Activated T-cell treated with anti-CD3 and anti-CD28 coated beads for 24 hours (primary cell): ENCODE measurements around the gene ART4.

Experiments used
- DNase-seq: peaks from one replicate; pipeline ENCODE4 v3.0.0-alpha.2; 2020; ENCODE audit warnings: low read depth

ART4 gene, protein sequence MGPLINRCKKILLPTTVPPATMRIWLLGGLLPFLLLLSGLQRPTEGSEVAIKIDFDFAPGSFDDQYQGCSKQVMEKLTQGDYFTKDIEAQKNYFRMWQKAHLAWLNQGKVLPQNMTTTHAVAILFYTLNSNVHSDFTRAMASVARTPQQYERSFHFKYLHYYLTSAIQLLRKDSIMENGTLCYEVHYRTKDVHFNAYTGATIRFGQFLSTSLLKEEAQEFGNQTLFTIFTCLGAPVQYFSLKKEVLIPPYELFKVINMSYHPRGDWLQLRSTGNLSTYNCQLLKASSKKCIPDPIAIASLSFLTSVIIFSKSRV

GRCh38 chr12:14843425-14843887, at the start of gene ART4:
Gene ART4, minus strand, starts transcription at chr12:14843526. Its CDS starts 413 bp downstream, at chr12:14843113.
- no peak for DNase-seq

DNA sequence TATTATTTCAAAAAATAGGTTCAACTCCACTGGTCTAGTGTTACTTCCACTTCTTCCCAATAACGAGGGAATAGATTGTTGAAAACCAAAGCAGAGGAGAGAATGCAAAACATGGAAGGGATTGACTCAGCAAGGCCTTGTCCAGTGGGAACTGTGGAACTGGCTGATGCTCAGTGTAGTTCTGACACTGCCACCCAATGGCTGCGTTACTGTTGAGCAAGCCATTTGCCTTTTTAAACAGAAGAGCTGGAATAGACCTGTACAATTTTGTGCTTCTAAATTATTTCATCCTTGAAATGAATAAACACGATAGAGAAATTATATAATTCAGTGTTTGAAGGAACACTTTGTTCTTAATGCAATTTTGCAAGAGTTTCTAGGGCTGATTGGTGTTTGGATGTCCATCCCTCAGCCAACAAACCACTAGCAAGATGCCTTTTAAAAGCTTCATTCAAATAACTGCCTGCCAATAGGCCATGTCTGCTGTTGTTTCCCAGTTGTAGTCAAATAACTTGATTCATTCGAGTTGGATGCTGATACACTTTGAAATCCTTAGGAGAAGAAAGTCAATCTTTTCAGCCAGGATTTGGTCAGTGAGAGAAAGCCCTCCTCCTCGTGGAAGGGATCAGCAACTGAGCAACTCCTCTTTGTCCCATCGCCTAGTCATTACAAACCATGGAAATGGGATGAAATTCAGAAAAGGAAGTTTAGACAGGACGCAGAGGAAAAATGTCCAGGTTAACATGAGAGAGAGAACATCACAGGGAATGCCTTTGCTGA, 49.6 kb upstream of the ART4 start:
- DNase-seq, result no peak

GRCh38 chr12:14890701-14891100, 47.4 kb upstream of the ART4 start:
- no peak for DNase-seq

- no peak for DNase-seq
These were observed 42.9 kb upstream of the ART4 start for GRCh38 chr12:14886271-14886670.

- DNase-seq, result no peak
These were observed 42.4 kb upstream of the ART4 start, which contains the start of gene MGP for GRCh38 chr12:14885718-14886221. Gene MGP, minus strand, starts transcription at chr12:14885854. Its CDS starts 63 bp downstream, at chr12:14885791.

GRCh38 chr12:14884458-14884878, 41.1 kb upstream of the ART4 start:
- DNase-seq, result peak; percentile 61

DNA sequence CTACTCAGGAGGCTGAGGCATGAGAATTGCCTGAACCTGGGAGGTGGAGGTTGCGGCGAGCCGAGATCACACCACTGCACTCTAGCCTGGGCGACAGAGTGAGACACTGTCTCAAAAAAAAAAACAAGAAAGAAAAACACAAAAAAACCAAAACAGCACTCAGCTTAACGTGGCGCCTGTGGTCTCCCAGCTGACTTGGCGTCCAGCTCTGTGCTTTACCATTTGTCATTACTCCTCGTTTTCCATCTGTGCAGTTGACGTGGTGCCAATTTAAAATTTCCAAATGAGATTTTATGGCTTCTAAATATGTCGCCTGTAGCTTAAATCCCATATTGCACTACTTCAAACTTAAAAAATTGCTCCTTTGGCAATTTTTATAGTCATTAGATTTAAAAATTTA, 40.4 kb upstream of the ART4 start:
- DNase-seq, result no peak

DNA sequence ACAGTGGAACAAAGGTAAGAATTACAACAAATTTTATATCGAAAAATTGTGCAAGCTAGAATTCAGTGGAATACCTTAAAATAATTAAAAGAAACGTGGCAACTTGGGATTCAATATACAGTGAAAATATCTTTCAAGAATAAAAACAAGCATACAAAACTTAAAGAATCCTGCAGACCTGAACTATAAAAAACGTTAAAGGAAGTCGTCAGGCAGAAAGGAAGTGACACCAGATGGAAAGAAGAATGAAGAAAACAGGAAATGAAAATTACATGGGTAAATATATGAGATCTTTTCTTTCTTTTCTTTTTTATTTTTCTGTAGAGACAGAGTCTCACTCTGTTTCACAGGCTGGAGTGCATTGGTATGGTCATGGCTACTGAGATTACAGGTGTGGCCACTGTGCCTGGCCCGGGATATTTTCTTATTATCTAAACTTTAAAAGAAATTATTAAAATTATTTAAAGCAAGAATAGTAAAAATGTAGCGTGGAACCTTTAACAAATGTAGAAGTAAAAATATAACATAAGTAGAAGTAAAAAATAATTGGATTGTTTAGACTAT, 37.6 kb upstream of the ART4 start:
- no peak for DNase-seq

DNA sequence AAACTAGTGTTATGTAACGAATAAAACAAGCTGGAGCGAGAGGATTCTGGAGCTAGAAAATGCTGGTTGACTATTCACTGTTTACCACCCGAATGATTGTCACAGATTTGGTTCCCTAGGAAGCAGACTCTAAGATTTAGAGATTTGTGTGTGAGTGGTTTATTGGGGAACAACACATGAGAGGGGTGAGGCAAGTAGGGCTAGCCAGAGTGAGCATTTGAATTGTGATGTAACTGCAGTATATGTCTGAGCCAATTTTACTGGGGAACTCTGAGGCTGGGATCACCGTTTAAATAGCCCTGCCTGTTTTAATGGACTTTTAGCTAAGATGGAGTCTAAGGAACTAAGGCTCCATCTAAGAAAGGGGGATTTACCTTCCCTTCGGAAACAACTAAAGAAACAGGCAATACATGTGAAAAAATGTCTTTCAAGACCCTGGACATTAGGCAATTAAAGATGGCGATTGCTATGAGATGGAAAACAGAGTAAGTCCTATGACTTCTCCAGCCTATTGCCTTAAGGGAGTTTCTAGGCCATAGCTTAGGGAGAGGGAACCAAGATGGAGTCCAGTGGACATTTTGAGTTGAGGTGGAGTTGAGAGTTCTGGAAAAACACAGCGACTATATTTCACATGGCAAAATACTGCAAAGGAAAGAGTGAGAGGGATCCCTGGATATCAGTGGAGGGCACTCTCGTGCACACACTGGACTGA, 36.1 kb upstream of the ART4 start:
- DNase-seq, result no peak

- DNase-seq, result no peak
These were observed 35.2 kb upstream of the ART4 start for GRCh38 chr12:14878488-14878887.

DNA sequence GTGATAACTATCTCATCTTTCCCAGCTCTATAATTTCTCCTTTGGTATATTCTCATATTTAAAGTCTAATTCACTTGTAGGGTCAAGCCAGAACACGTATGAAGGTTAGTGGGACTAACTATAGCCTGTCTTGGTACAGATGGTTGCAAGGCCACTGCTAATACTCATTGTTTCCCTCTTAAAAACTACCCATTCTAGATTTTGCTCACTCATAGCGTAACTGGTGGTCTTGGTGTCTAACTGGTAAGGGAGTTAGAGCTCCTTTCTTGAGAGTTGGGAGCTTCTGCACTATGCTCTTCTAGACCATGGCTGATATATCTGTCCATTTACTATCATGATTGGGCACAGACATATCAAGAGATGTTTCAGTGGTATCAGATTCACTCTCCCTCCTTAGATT, 33.5 kb upstream of the ART4 start:
- no peak for DNase-seq

GRCh38 chr12:14874882-14875281, 31.6 kb upstream of the ART4 start:
- no peak for DNase-seq

GRCh38 chr12:14873440-14874185, 30.3 kb upstream of the ART4 start:
- no peak for DNase-seq

- no peak for DNase-seq
These were observed 28.6 kb upstream of the ART4 start for GRCh38 chr12:14871886-14872285.

DNA sequence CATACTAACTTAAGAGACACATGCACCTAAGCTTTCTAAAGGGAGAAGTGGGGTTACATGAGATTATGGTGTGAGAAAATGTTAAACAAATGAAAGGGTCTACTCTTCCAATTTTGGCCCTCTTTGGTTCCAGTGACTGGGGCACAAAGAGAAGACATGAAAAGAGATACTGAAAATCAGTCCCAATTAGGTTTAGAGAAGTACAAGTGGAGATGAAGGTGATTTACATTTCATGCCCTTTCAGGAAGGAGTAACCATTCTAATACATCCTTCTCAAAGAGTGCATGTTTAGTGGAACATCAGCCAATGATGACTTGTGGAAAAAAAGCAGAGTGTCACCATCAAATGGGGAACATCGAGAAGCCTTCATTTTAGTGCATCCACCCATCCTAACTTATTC, 27.9 kb upstream of the ART4 start:
- DNase-seq, result no peak

- no peak for DNase-seq
These were observed 25.7 kb upstream of the ART4 start for GRCh38 chr12:14868916-14869506.

GRCh38 chr12:14860490-14860889, 17.2 kb upstream of the ART4 start:
- no peak for DNase-seq

DNA sequence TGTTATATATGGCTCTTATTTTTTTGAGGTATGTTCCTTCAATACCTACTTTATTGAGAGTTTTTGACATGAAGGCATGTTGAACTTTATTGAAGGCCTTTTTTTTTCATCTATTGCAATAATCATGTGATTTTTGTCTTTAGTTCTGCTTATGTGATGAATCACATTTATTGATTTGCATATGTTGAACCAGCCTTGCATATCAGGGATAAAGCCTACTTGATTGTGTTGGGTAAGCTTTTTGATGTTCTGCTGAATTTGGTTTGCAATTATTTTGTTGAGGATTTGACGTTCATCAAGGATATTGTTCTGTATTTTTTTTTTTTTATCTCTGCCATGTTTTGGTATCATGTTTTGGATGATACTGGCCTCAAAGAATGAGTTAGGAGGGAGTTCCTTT, 15.2 kb upstream of the ART4 start:
- no peak for DNase-seq

DNA sequence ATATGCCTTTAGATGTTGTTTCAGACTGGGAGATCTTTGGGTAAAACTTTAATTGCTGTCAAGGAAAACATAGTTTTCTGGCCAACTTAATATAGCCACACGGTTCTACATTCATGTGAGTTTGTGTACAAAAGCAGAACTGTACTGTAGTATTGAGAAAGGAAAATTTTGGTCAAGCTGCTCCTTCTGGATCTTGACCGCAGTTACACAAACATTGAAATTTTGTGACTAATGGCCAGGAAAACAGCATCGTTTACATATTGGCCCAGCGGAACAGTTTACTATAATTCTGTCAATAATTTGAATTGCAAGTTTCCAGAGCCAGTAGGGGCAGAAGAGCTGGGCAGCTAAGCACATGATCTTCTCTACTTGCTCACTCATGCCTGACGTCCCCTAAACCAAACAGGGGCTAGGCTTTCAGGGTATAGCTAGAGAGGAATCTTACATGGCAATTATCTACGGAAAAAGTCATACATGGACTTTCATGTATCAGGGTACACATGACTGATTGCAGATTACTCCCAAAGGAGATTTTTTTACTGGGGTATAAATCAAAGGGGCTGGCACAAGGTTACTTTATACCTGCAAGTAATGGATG, 11.4 kb upstream of the ART4 start:
- no peak for DNase-seq

GRCh38 chr12:14853961-14854360, 10.6 kb upstream of the ART4 start:
- no peak for DNase-seq

DNA sequence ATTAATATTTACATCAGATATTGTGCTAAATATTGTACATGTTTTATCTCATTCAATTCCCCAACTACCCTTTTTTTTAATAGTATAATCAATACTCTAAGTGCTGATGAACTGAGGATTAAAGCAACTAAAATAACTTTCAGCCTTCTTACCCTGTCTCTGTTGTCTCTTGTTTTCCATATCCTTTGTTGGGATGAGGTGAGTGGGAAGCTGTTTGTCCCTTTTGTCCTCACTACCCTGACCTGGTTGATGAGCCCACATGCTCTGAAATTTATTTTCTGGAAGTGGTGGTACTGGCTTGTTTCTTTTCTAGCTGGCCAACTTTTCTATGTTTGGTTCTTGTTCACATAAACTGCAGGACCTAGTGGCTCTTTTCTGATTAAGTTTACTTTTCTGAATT, 9.6 kb upstream of the ART4 start:
- DNase-seq, result no peak
